Measurements from ENCODE around the gene PUS1.

DNA sequence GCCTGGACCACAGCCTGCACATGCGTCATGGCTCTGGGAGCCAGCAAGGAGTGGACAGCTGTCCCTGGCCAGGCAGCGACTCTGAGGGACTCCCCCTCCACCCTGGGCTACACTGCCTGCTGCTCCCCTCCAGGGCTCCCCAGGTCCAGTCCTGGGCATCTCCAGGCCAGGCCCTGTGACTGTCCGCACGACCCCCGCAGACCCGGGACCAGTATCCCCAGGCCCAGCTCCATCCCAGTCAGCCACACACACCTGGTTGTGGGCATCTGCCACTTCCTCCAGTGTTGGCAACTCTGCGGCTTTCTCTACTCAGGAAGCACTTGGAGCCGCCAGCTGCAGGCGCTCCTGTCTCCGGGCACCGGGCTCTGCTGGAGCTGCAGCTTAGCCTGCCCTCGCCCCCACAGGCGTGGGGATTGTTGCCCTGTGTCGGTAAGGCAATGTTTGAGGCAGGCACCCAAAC is 32.2 kb upstream of the PUS1 start:
- TF ChIP-seq POLR2A (IDR thresholded peaks at IDR 0.05; ENCODE audit: control extremely low read depth in 1 of 2, low read depth in 2 of 2, low read length in 2 of 2): no peak
- TF ChIP-seq, protein P1, sequence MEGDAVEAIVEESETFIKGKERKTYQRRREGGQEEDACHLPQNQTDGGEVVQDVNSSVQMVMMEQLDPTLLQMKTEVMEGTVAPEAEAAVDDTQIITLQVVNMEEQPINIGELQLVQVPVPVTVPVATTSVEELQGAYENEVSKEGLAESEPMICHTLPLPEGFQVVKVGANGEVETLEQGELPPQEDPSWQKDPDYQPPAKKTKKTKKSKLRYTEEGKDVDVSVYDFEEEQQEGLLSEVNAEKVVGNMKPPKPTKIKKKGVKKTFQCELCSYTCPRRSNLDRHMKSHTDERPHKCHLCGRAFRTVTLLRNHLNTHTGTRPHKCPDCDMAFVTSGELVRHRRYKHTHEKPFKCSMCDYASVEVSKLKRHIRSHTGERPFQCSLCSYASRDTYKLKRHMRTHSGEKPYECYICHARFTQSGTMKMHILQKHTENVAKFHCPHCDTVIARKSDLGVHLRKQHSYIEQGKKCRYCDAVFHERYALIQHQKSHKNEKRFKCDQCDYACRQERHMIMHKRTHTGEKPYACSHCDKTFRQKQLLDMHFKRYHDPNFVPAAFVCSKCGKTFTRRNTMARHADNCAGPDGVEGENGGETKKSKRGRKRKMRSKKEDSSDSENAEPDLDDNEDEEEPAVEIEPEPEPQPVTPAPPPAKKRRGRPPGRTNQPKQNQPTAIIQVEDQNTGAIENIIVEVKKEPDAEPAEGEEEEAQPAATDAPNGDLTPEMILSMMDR (IDR thresholded peaks at IDR 0.05; ENCODE audit: control extremely low read depth in 1 of 3, insufficient read depth in 1 of 3, low read depth in 1 of 3, low read length in 3 of 3): no peak
- TF ChIP-seq JUN (IDR thresholded peaks at IDR 0.05; ENCODE audit: low read depth, low read length): no peak
- TF ChIP-seq CTBP2 (IDR thresholded peaks at IDR 0.05; ENCODE audit: borderline replicate concordance, insufficient read depth, insufficient read length, low read length): no peak
- no peak for TF ChIP-seq CBX8 (IDR thresholded peaks at IDR 0.05; ENCODE audit: borderline replicate concordance, low read depth, low read length)
- no peak for TF ChIP-seq YY1 (IDR thresholded peaks at IDR 0.05; ENCODE audit: low read depth, low read length)
